GM12872 (cell line): ENCODE results near the gene PLEKHN1.

Source experiments
- CTCF ChIP-seq: IDR thresholded peaks from 3 replicates; pipeline ENCODE4 v1.5.1; 2011; ENCODE audit warnings: low read depth, mild to moderate bottlenecking, low read length, moderate library complexity; ENCODE audit not compliant: insufficient read depth

The PLEKHN1 gene

GRCh38 chr1:963301-963651 is 3.0 kb upstream of the PLEKHN1 start:
- no peak for TF ChIP-seq CTCF

GRCh38 chr1:963746-964525 is 2.3 kb upstream of the PLEKHN1 start:
- no peak for TF ChIP-seq CTCF

GRCh38 chr1:964691-965525 is 1.4 kb upstream of the PLEKHN1 start:
- TF ChIP-seq CTCF: no peak

GRCh38 chr1:965526-966134 is 652 bp upstream of the PLEKHN1 start:
- TF ChIP-seq CTCF: no peak

GRCh38 chr1:966704-967300 is 520 bp downstream of the PLEKHN1 start:
- TF ChIP-seq CTCF: no peak

GRCh38 chr1:967466-968343 is 1.4 kb downstream of the PLEKHN1 start:
- no peak for TF ChIP-seq CTCF
